Measurements from ENCODE around the gene GPATCH8. TPM values are rescaled to one million over a fixed set of nuclear protein-coding genes. Genes with fewer than 3 reads are reported as not detected.

The GPATCH8 gene
- total and polyA plus RNA-seq, 2 donors (not counting 1 experiment from before 2014, with no cell fraction given): 13.7 to 19.3 TPM

GRCh38 chr17:44386182-44386525 is 117.1 kb downstream of the GPATCH8 start:
- TF ChIP-seq EZH2 (IDR thresholded peaks at IDR 0.05; ENCODE audit: low read length, missing control alignments) (no peak), CTCF (conservative IDR thresholded peaks at IDR 0.05 in 1 of 2, IDR thresholded peaks at IDR 0.05 in 1 of 2; ENCODE audit: low read depth in 1 of 2, low read length in 2 of 2) (no peak)
- H3K27ac ChIP-seq (ENCODE audit: insufficient read depth, low read length): no peak overlapping the region
- H3K4me2 ChIP-seq (ENCODE audit: extremely low read depth, insufficient read depth, low read length): peak overlapping the region; percentile 94
- peaks cover 5% of the 10 kb centered on the region for H3K4me1 ChIP-seq (ENCODE audit: control insufficient read depth, extremely low read depth, insufficient read depth, low read length)
- no peak for DNase-seq (ENCODE audit: low read depth in 2 of 2)
- no peaks in the 10 kb centered on the region for H3K79me2 ChIP-seq (ENCODE audit: control insufficient read depth, insufficient read depth, low read length)
- no peak overlapping the region for H3K9ac ChIP-seq (ENCODE audit: insufficient read depth, low read length)
- H3K4me3 ChIP-seq (replicated peaks in 1 of 4; ENCODE audit: control extremely low read depth in 1 of 4, insufficient read depth in 1 of 4, low read depth in 3 of 4, low read length in 4 of 4): no peak overlapping the region
- H2AFZ ChIP-seq (ENCODE audit: low read length): no peak overlapping the region
- peaks cover 29% of the 10 kb centered on the region for H3K27me3 ChIP-seq (ENCODE audit: control insufficient read depth, insufficient read depth, low read length)
- H4K20me1 ChIP-seq (ENCODE audit: control insufficient read depth, extremely low read depth, insufficient read depth, low read length): no peaks in the 10 kb centered on the region
- H3K36me3 ChIP-seq (ENCODE audit: control insufficient read depth, insufficient read depth, low read length): no peaks in the 10 kb centered on the region
- H3K9me3 ChIP-seq (ENCODE audit: control insufficient read depth, insufficient read depth, low read depth, low read length): no peaks in the 10 kb centered on the region

DNA sequence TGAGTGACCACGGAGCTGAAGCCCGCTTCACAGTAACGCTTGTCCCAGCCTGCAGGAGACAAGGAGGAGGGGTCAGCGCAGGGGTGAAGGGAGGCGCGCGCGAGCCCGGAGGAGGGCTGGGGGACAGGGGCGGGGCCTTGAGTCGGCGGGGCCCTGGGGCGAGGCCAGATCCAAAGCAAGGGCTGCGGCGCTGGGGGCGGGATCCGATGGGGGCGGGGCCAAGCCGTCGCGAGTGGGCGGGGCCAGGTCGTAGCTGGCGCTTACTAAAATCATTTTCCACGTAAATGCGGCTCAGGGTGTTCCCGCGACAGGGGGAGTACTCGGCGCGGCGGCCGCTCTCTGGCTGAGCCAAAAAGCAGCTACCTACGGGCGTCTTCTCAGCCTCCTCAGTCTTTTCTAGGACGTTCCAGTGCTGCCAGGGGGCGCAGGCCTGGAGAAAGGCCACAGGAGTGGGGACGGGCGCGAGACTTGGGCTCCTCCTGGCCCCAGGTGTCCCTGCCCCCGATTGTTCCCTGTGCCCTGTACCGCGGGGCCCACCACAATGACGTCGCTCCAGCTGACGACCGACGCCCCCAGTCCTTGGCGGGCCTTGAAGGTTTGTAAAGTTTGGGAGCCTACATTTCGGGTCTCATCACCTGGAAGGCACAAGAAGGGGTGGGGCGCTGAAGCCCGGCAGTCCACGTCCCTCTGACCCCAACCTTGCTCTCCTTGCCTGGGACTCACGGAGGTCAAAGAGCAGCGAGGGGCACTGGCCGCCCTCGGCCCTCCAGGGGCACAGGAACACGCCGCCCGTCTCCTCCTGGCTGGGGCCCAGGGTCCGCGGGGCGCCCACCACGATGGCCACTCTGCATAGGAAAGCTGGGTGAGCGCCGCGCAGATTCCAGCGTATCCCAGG is 117.7 kb downstream of the GPATCH8 start:
- peak; percentile 61 to 70 for DNase-seq (ENCODE audit: low read depth in 2 of 2)
- H3K36me3 ChIP-seq (ENCODE audit: control insufficient read depth, insufficient read depth, low read length): no peaks in the 10 kb centered on the region
- H3K4me1 ChIP-seq (ENCODE audit: control insufficient read depth, extremely low read depth, insufficient read depth, low read length): peaks cover 5% of the 10 kb centered on the region
- no peaks in the 10 kb centered on the region for H3K9me3 ChIP-seq (ENCODE audit: control insufficient read depth, insufficient read depth, low read depth, low read length)
- TF ChIP-seq EZH2 (IDR thresholded peaks at IDR 0.05; ENCODE audit: low read length, missing control alignments): no peak
- TF ChIP-seq CTCF (conservative IDR thresholded peaks at IDR 0.05 in 1 of 2, IDR thresholded peaks at IDR 0.05 in 1 of 2; ENCODE audit: low read depth in 1 of 2, low read length in 2 of 2): peak in 1 of 2 donors; percentile 22
- H3K79me2 ChIP-seq (ENCODE audit: control insufficient read depth, insufficient read depth, low read length): no peaks in the 10 kb centered on the region
- peak overlapping the region; percentile 94 for H3K4me2 ChIP-seq (ENCODE audit: extremely low read depth, insufficient read depth, low read length)
- H3K27me3 ChIP-seq (ENCODE audit: control insufficient read depth, insufficient read depth, low read length): peaks cover 29% of the 10 kb centered on the region
- H3K27ac ChIP-seq (ENCODE audit: insufficient read depth, low read length): no peak overlapping the region
- H3K4me3 ChIP-seq (replicated peaks in 1 of 4; ENCODE audit: control extremely low read depth in 1 of 4, insufficient read depth in 1 of 4, low read depth in 3 of 4, low read length in 4 of 4): peak overlapping the region; percentile 45 to 63 (median 60)
- H4K20me1 ChIP-seq (ENCODE audit: control insufficient read depth, extremely low read depth, insufficient read depth, low read length): no peaks in the 10 kb centered on the region
- H2AFZ ChIP-seq (ENCODE audit: low read length): peak overlapping the region; percentile 75
- peak overlapping the region; percentile 53 for H3K9ac ChIP-seq (ENCODE audit: insufficient read depth, low read length)

DNA sequence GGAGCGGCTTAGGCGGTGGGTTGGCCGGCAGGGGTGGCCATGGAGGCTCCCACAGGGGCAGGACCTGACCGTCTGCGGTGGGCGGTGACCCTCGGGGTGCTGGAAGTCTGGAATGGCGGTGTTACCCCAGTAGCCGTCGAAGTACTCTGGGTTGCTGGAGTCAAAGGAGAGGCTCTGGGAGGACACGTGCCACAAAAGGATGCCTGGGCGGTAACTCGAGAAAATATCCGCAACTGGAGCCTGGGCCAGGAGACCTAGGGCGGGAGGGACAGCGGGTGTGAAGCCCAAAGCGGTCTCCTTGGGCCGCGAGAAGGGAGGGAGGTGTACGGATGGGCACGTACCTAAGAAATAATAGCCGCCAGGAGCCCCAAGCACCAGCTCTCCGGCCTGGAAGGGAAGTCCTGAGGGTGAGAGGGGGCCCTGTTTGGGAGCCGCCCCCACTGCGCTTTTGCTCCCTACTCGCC is 118.4 kb downstream of the GPATCH8 start:
- Histone ChIP-seq H3K36me3 (ENCODE audit: control insufficient read depth, insufficient read depth, low read length) (no peaks in the 10 kb centered on the region), H3K79me2 (ENCODE audit: control insufficient read depth, insufficient read depth, low read length) (no peaks in the 10 kb centered on the region), H3K27ac (ENCODE audit: insufficient read depth, low read length) (no peak overlapping the region), H2AFZ (ENCODE audit: low read length) (peak overlapping the region; percentile 68), H4K20me1 (ENCODE audit: control insufficient read depth, extremely low read depth, insufficient read depth, low read length) (no peaks in the 10 kb centered on the region), H3K4me2 (ENCODE audit: extremely low read depth, insufficient read depth, low read length) (peak overlapping the region; percentile 71), H3K9ac (ENCODE audit: insufficient read depth, low read length) (no peak overlapping the region), H3K9me3 (ENCODE audit: control insufficient read depth, insufficient read depth, low read depth, low read length) (no peaks in the 10 kb centered on the region), H3K4me1 (ENCODE audit: control insufficient read depth, extremely low read depth, insufficient read depth, low read length) (peaks cover 5% of the 10 kb centered on the region), H3K4me3 (replicated peaks in 1 of 4; ENCODE audit: control extremely low read depth in 1 of 4, insufficient read depth in 1 of 4, low read depth in 3 of 4, low read length in 4 of 4) (peak overlapping the region; percentile 23 to 60 (median 43)), H3K27me3 (ENCODE audit: control insufficient read depth, insufficient read depth, low read length) (peaks cover 29% of the 10 kb centered on the region)
- DNase-seq (ENCODE audit: low read depth in 2 of 2): no peak
- TF ChIP-seq EZH2 (IDR thresholded peaks at IDR 0.05; ENCODE audit: low read length, missing control alignments) (no peak), CTCF (conservative IDR thresholded peaks at IDR 0.05 in 1 of 2, IDR thresholded peaks at IDR 0.05 in 1 of 2; ENCODE audit: low read depth in 1 of 2, low read length in 2 of 2) (no peak)

All from fibroblast of lung (primary cell).